Measurements from ENCODE around the gene HFM1.
"Not testable (repeated sequence)": the region's sequence is repeated elsewhere in the genome, so short reads cannot be mapped to it uniquely, and the experiment has no call there.

HFM1 gene

GRCh38 chr1:91404151-91405012, at the start of gene HFM1:
Gene HFM1, minus strand, starts transcription at chr1:91404837. Its CDS starts 3,755 bp downstream, at chr1:91401082.
- no peak within 1 kb of the TSS for H3K27ac ChIP-seq
- no peak for DNase-seq (ENCODE audit: low read depth, low spot score)

DNA sequence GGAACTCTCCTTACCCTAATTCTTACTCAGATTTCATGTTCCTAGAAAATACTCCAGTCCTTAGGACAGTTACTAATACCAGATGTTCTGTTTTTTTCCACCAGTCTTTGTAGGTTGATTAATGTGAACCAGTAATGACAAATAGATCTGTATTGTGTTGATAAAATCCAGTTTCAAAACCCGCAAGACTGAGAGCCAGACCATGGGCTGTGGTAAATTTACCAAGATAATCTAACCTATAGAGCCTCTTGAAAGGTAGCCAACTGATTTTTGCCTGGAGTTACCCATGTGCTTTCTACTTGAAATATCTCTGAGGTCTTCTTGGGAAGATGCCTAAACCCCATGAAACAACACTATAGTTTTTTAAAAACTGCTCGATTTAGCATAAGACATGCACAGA, 49.5 kb upstream of the HFM1 start:
- DNase-seq (ENCODE audit: low read depth, low spot score): no peak
- H3K27ac ChIP-seq: no peak overlapping the region

DNA sequence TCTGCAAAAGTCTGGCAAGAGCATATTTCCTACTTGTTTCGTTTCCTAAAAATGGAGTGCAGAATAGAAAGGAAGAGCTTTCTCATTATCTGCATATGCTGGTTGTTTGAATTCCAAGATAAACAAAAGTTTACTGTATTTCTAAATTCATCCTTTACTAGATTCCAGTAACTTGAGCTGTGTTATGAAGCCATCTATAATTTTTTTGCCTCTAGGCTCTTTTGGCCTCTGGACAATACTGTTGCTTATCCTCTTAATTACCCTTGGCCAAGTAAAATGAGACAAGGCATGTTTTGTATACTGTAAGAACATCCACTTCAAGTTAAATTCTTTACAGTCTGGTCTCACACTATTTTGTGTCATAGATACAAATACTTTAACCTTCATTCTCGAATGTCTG, 45.6 kb upstream of the HFM1 start:
- DNase-seq (ENCODE audit: low read depth, low spot score): no peak

DNA sequence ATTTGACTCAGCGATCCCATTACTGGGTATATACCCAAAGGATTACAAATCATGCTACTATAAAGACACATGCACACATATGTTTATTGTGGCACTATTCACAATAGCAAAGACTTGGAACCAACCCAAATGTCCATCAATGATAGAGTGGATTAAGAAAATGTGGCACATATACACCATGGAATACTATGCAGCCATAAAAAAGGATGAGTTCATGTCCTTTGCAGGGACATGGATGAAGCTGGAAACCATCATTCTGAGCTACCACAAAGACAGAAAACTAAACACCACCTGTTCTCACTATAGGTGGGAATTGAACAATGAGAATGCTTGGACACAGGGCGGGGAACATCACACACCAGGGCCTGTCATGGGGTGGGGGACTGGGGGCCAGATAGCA, 43.1 kb upstream of the HFM1 start:
- not testable (repeated sequence) for H3K27ac ChIP-seq

More for the DNA sequence above, 45.6 kb upstream of the HFM1 start:
- H3K27ac ChIP-seq: no peak overlapping the region

GRCh38 chr1:91441980-91442379, 37.3 kb upstream of the HFM1 start:
- not testable (repeated sequence) for DNase-seq (ENCODE audit: low read depth, low spot score); H3K27ac ChIP-seq

More for the DNA sequence above, 43.1 kb upstream of the HFM1 start:
- DNase-seq (ENCODE audit: low read depth, low spot score): not testable (repeated sequence)

DNA sequence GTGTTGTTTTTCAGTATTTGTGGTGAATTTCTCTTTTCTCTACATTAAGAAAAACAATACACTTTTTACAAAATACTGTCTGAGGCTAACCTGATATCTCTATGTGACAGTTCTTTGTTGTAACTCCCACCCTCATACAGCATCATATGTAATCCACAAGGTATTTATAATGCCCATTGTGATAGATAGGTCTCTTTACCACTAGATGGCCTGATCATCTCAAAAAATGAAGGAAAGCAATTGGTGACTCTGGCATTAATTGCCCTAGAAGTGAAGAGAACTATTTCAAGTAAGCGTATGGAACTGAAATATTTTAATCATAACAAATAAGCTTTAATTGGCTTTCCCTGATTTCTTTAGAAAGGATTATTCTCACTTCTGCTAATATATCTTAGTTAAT, 36.2 kb upstream of the HFM1 start:
- no peak overlapping the region for H3K27ac ChIP-seq
- no peak for DNase-seq (ENCODE audit: low read depth, low spot score)

- DNase-seq (ENCODE audit: low read depth, low spot score): no peak
- no peak overlapping the region for H3K27ac ChIP-seq
These were observed 34.4 kb upstream of the HFM1 start for GRCh38 chr1:91439016-91439415.

DNA sequence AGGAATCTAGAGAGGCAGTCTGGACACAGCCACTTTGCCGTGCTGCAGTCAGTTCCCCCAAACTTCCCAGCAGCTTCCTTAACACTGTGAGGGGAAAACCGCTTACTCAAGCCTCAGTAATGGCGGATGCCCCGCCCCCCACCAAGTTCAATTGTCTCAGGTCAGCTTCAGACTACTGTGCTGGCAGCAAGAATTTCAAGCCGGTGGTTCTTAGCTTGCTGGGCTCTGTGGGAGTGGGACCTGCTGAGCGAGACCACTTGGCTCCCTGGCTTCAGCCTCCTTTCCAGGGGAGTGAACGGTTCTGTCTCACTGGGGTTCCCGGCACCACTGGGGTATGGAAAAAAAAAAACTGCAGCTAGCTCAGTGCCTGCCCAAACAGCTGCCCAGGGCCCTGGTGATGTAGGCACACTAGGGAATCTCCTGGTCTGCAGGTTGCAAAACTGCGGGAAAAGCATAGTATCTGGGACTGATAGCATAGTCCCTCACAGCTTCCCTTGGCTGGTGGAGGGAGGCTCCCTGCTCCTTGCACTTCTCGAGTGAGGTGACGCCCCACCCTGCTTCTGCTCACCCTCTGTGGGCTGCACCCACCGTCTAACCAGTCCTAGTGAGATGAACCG, 23.7 kb upstream of the HFM1 start:
- H3K27ac ChIP-seq: no peak overlapping the region
- no peak for DNase-seq (ENCODE audit: low read depth, low spot score)

GRCh38 chr1:91427741-91428140, 23.1 kb upstream of the HFM1 start:
- H3K27ac ChIP-seq: no peak overlapping the region
- no peak for DNase-seq (ENCODE audit: low read depth, low spot score)

DNA sequence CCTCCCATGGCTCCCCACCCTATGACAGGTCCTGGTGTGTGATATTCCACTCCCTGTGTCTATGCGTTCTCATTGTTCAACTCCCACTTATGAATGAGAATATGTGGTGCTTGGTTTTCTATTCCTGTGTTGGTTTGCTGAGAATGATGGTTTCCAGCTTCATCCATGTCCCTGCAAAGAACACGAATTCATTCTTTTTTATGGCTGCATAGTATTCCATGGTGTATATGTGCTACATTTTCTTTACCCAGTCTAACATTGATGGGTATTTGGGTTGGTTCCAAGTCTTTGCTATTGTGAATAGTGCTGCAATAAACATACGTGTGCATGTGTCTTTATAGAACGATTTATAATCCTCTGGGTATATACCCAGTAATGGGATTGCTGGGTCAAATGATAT, 17.9 kb upstream of the HFM1 start:
- not testable (repeated sequence) for H3K27ac ChIP-seq; DNase-seq (ENCODE audit: low read depth, low spot score)

- DNase-seq (ENCODE audit: low read depth, low spot score): no peak
- no peak overlapping the region for H3K27ac ChIP-seq
These were observed 7.7 kb upstream of the HFM1 start for GRCh38 chr1:91412371-91412770.

GRCh38 chr1:91406773-91407389, 2.2 kb upstream of the HFM1 start:
- no peak for DNase-seq (ENCODE audit: low read depth, low spot score)
- no peak overlapping the region for H3K27ac ChIP-seq

DNA sequence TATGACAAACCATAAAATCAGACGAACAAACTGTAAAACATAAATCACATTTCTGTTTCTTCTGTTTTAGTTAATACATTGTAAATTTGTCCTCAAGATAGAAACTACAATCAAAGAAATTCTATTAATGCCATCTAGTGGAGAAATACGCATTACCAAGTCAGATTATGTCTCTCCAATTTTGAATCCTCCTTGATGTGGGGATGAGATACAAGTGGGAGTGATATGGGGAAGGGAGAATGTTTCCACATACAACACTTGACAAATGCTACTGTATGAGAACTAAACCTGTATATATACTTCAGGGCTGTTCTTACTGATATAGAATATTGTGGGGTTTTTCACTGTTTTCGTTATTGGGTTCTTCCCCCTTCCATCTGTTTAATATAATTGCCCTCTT, 2.6 kb downstream of the HFM1 start:
- H3K27ac ChIP-seq: no peak overlapping the region
- no peak for DNase-seq (ENCODE audit: low read depth, low spot score)

DNA sequence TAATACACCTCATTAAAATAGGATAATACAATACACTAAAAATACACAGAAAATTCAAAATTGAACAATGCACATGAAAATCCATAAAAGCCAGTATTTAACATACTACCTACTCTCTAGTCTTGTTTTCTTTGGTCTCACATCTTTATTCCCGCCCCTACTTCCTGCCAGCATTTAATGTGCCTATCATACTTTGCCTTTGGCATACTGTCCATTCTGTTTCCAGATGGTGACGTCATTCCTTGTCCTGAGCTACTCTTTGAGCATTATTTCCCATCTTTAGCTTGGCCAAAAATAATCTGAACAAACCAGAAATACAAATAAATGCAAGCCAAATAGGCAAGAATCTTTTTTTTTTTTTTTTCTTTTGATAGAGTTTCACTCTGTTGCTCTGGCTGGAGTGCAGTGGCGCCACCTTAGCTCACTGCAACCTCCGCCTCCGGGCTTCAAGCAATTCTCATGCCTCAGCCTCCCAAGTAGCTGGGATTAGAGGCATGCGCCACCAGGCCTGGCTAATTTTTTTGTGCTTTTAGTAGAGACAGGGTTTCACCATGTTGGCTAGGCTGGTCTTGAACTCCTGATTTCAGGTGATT, 4.4 kb downstream of the HFM1 start:
- H3K27ac ChIP-seq: no peak overlapping the region
- DNase-seq (ENCODE audit: low read depth, low spot score): no peak

GRCh38 chr1:91398291-91398690, 6.3 kb downstream of the HFM1 start:
- no peak for DNase-seq (ENCODE audit: low read depth, low spot score)
- no peak overlapping the region for H3K27ac ChIP-seq

DNA sequence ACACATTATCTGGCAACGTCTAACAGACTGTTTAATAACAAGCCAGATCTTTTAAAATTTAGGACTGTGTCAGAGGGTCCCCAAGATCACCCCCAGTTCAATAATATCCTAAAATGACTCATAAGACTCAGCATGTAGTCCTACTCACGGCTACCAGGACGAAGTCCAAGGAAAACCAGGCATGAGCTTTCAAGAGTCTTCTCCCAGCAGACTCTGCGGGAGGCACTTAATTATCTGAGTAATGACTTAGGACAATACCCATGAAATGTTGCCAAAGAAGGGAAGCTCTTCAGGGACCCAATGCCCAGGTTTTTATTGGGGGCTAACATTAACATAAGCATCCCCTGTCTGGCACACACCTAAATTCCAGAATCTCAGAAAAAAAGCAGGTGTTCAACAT, 7.0 kb downstream of the HFM1 start:
- no peak overlapping the region for H3K27ac ChIP-seq
- DNase-seq (ENCODE audit: low read depth, low spot score): no peak

GRCh38 chr1:91393042-91393441, 11.6 kb downstream of the HFM1 start:
- DNase-seq (ENCODE audit: low read depth, low spot score): no peak
- H3K27ac ChIP-seq: no peak overlapping the region

DNA sequence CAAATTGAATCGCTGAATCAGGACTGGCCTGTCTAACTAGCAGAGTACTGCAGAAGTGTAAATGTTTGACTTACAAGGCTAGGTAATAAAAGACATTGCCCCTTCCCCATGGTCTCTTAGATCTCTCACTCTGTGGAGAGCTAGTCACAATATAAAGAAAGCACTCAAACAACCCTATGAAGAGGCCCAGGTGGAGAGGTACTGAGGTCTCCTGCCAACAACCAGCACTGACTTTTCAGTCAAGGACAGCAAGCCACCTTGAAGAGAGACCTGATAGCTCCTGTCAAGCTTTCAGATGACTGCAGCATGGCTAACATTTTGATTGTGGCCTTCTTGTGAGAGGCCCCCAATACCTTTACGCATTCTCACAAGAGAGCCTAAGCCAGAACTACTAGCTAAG, 18.5 kb downstream of the HFM1 start:
- H3K27ac ChIP-seq: no peak overlapping the region
- no peak for DNase-seq (ENCODE audit: low read depth, low spot score)

DNA sequence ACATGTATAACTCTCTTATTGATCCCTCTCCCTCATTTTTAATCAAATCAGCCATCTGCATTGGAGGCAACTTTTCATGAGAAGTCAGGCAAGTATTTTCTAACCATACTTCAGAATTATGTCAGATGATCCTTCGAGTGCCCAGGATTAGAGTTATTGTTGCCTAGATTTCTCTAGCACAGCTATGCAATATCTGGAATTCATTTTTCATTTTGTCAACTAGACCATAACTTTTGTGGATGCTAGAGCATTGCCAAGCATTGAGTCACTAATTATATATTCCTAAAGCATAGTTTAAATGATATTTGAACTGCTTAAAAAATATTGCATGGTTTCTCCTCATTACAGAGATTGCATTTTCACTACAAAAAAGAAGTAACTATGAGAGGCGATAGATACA, 21.2 kb downstream of the HFM1 start:
- H3K27ac ChIP-seq: no peak overlapping the region
- DNase-seq (ENCODE audit: low read depth, low spot score): no peak

DNA sequence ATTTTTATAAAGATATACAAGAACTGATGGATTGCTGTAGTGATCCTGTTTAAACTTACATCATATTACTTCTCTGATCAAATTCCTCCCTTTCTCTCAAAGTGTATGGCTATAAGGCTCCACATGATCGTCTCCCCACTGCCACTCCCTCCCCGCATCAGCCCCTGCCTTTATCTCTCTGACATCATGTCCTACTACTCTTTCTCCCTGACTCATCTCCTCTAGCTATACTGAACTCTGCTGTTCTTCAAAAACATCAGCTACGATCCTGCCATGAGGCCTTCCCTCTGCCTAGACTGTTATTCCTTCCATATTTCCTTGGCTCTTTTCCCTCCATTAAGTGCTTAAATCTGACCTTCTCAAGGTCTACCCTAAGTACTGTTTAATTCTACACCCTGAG, 22.8 kb downstream of the HFM1 start:
- no peak overlapping the region for H3K27ac ChIP-seq
- DNase-seq (ENCODE audit: low read depth, low spot score): no peak

- DNase-seq (ENCODE audit: low read depth, low spot score): no peak
- no peak overlapping the region for H3K27ac ChIP-seq
These were observed 30.6 kb downstream of the HFM1 start for GRCh38 chr1:91374086-91374485.
